ENCODE measurements around the gene BBC3. TPM values are rescaled to one million over a fixed set of nuclear protein-coding genes. Genes with fewer than 3 reads are reported as not detected.
A peak's percentile ranks its signal among the peaks of the same experiment; 100 is the strongest.

The BBC3 gene
- total RNA-seq, 1 donor from 2014 or later = 18.6 TPM

- no peak for TF ChIP-seq CTCF (IDR thresholded peaks at IDR 0.05; ENCODE audit: unreplicated experiment)
- Mint-ChIP-seq H3K36me3 (ENCODE audit: low read depth, unreplicated experiment) (peaks cover 17% of the 10 kb centered on the region), H3K27ac (ENCODE audit: unreplicated experiment) (peak within 1 kb of the TSS; percentile 84), H3K4me3 (ENCODE audit: unreplicated experiment) (peak within 1 kb of the TSS; percentile 90), H3K9me3 (ENCODE audit: unreplicated experiment) (no peaks in the 10 kb centered on the region), H3K27me3 (ENCODE audit: unreplicated experiment) (peaks cover 21% of the 10 kb centered on the region), H3K4me1 (ENCODE audit: unreplicated experiment) (peaks cover 15% of the 10 kb centered on the region)
- peak; percentile 100 for DNase-seq (ENCODE audit: low spot score)
Measured at GRCh38 chr19:47274071-47274890, 43.3 kb upstream of the BBC3 start, which contains the start of gene INAFM1. TSS of gene INAFM1 (plus strand) at chr19:47274885. CDS start at chr19:47274920, 35 bp downstream.

- Mint-ChIP-seq H3K4me3 (ENCODE audit: unreplicated experiment) (peak overlapping the region; percentile 90), H3K27me3 (ENCODE audit: unreplicated experiment) (peaks cover 24% of the 10 kb centered on the region), H3K36me3 (ENCODE audit: low read depth, unreplicated experiment) (peaks cover 17% of the 10 kb centered on the region), H3K9me3 (ENCODE audit: unreplicated experiment) (no peaks in the 10 kb centered on the region), H3K27ac (ENCODE audit: unreplicated experiment) (peak overlapping the region; percentile 84), H3K4me1 (ENCODE audit: unreplicated experiment) (peaks cover 15% of the 10 kb centered on the region)
- TF ChIP-seq CTCF (IDR thresholded peaks at IDR 0.05; ENCODE audit: unreplicated experiment) = no peak
- peak; percentile 86 for DNase-seq (ENCODE audit: low spot score)
Measured at GRCh38 chr19:47273313-47274070, 42.5 kb upstream of the BBC3 start.

- H3K36me3 Mint-ChIP-seq (ENCODE audit: low read depth, unreplicated experiment) = peaks cover 19% of the 10 kb centered on the region
- peaks cover 15% of the 10 kb centered on the region for H3K4me1 Mint-ChIP-seq (ENCODE audit: unreplicated experiment)
- H3K9me3 Mint-ChIP-seq (ENCODE audit: unreplicated experiment) = no peaks in the 10 kb centered on the region
- no peak for DNase-seq (ENCODE audit: low spot score)
- peak overlapping the region; percentile 88 for H3K4me3 Mint-ChIP-seq (ENCODE audit: unreplicated experiment)
- peak overlapping the region; percentile 45 for H3K27ac Mint-ChIP-seq (ENCODE audit: unreplicated experiment)
- TF ChIP-seq CTCF (IDR thresholded peaks at IDR 0.05; ENCODE audit: unreplicated experiment) = no peak
- peaks cover 22% of the 10 kb centered on the region for H3K27me3 Mint-ChIP-seq (ENCODE audit: unreplicated experiment)
Measured at GRCh38 chr19:47272448-47273312, 41.7 kb upstream of the BBC3 start.

- TF ChIP-seq CTCF (IDR thresholded peaks at IDR 0.05; ENCODE audit: unreplicated experiment) = no peak
Measured at GRCh38 chr19:47271949-47272348, 41.0 kb upstream of the BBC3 start.

More at GRCh38 chr19:47271949-47272348, 41.0 kb upstream of the BBC3 start:
- Mint-ChIP-seq H3K4me3 (ENCODE audit: unreplicated experiment) (peak overlapping the region; percentile 88), H3K27me3 (ENCODE audit: unreplicated experiment) (peaks cover 20% of the 10 kb centered on the region), H3K36me3 (ENCODE audit: low read depth, unreplicated experiment) (peaks cover 22% of the 10 kb centered on the region), H3K9me3 (ENCODE audit: unreplicated experiment) (no peaks in the 10 kb centered on the region), H3K27ac (ENCODE audit: unreplicated experiment) (peak overlapping the region; percentile 45), H3K4me1 (ENCODE audit: unreplicated experiment) (peaks cover 15% of the 10 kb centered on the region)
- no peak for DNase-seq (ENCODE audit: low spot score)

All from endothelial cell (in vitro differentiated cells).